B cell (primary cell): Measurements from ENCODE around the gene VPS37C.

Experiments
- EZH2 ChIP-seq: IDR thresholded peaks from 2 replicates; pipeline ENCODE4 v1.6.1; 2012; ENCODE audit warnings: borderline replicate concordance, low read depth, mild to moderate bottlenecking, moderate library complexity, low read length; ENCODE audit not compliant: insufficient read depth, poor library complexity, severe bottlenecking
- TF ChIP-seq, protein P1 (sequence below): fragments of 200-600 bp; IDR thresholded peaks from one replicate; pipeline ENCODE4 v1.8.0; 2022; ENCODE audit warnings: antibody characterized with exemption, mild to moderate bottlenecking

DNA sequence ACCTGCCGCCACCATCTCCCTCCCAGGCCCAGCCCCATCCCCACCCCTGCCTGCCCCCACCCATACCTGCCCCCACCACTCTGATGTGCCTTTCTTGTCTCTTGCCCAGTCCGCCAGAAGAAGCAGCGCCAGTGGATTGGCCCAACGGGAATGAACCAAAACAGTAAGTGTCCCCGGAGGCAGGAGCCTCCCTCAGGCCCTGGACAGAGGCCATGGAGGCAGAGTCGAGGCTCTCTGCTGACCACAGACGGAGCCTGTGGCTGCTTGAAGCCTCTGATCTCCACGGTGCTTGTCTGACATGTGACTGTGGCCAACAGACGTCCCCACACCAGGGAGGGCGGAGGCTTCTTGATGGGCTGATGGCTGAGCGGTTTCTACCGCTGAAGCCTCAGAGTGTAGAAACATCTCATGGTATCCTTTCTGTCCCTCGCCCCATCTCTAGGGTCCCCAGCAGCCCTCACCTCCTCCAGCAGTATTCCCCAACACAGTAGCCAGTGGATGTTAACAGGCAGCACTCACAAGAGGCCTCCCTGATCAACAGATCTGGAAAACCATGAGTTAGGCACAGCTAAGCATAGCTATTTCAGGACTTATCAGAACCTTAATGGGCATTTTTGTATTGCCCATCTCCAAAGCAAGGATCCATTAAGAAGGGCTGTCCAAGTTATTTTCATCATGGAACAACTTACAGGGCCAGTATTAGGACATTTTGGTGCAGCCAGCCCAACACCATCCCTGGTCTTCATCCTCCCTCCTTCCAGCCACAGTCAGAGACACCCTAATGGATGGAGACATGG, 37.3 kb downstream of the VPS37C start:
- TF ChIP-seq, protein P1, sequence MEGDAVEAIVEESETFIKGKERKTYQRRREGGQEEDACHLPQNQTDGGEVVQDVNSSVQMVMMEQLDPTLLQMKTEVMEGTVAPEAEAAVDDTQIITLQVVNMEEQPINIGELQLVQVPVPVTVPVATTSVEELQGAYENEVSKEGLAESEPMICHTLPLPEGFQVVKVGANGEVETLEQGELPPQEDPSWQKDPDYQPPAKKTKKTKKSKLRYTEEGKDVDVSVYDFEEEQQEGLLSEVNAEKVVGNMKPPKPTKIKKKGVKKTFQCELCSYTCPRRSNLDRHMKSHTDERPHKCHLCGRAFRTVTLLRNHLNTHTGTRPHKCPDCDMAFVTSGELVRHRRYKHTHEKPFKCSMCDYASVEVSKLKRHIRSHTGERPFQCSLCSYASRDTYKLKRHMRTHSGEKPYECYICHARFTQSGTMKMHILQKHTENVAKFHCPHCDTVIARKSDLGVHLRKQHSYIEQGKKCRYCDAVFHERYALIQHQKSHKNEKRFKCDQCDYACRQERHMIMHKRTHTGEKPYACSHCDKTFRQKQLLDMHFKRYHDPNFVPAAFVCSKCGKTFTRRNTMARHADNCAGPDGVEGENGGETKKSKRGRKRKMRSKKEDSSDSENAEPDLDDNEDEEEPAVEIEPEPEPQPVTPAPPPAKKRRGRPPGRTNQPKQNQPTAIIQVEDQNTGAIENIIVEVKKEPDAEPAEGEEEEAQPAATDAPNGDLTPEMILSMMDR: no peak
- no peak for TF ChIP-seq EZH2
